ENCODE data around the gene MORN1.

GRCh38 chr1:2336499-2336898, 54.9 kb downstream of the MORN1 start:
- TF ChIP-seq, protein P1, sequence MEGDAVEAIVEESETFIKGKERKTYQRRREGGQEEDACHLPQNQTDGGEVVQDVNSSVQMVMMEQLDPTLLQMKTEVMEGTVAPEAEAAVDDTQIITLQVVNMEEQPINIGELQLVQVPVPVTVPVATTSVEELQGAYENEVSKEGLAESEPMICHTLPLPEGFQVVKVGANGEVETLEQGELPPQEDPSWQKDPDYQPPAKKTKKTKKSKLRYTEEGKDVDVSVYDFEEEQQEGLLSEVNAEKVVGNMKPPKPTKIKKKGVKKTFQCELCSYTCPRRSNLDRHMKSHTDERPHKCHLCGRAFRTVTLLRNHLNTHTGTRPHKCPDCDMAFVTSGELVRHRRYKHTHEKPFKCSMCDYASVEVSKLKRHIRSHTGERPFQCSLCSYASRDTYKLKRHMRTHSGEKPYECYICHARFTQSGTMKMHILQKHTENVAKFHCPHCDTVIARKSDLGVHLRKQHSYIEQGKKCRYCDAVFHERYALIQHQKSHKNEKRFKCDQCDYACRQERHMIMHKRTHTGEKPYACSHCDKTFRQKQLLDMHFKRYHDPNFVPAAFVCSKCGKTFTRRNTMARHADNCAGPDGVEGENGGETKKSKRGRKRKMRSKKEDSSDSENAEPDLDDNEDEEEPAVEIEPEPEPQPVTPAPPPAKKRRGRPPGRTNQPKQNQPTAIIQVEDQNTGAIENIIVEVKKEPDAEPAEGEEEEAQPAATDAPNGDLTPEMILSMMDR (IDR thresholded peaks at IDR 0.05; ENCODE audit: low read depth, low read length, poor library complexity, severe bottlenecking) = no peak
- TF ChIP-seq EZH2phosphoT487 (IDR thresholded peaks at IDR 0.05; ENCODE audit: borderline replicate concordance, low read length) = no peak
